Testis (tissue), 2 donors: Measurements from ENCODE around the gene SPEF2.

Source experiments
- POLR2A ChIP-seq: fragments of 450-650 bp; IDR thresholded peaks from one replicate; pipeline ENCODE4 v1.6.1; 2017; ENCODE audit warnings: antibody characterized with exemption, mild to moderate bottlenecking, moderate library complexity
- TF ChIP-seq, protein P1 (sequence below), 3 experiments: fragments of 450-650 bp in 2 of 3; fragments of 200-600 bp in 1 of 3; sonication (generic) in 1 of 3; IDR thresholded peaks; one replicate each; pipeline ENCODE4 v1.5.1; 2016 to 2019; ENCODE audit warnings: antibody characterized with exemption in 3 of 3, mild to moderate bottlenecking in 2 of 3, moderate library complexity in 1 of 3

DNA sequence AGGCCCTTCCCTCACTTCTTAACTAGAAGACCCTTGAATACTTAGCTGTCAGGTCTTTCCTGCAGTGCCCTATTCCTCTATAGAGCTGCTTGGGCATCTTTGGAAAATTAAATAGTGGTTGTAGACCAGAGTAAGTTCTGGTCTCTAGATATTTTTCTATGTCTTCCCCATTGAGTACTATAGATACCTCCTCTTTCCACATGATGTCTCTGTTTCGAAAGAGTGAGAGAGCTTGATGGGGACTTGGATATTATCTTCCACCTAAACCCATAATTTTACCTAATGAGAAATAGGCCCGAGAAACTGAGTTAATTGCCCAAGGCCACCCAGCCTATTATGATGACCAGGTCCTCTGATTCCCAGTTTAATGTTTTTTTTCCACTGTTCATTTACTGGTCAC, 40.2 kb downstream of the SPEF2 start:
- TF ChIP-seq POLR2A = no peak
- TF ChIP-seq, protein P1, sequence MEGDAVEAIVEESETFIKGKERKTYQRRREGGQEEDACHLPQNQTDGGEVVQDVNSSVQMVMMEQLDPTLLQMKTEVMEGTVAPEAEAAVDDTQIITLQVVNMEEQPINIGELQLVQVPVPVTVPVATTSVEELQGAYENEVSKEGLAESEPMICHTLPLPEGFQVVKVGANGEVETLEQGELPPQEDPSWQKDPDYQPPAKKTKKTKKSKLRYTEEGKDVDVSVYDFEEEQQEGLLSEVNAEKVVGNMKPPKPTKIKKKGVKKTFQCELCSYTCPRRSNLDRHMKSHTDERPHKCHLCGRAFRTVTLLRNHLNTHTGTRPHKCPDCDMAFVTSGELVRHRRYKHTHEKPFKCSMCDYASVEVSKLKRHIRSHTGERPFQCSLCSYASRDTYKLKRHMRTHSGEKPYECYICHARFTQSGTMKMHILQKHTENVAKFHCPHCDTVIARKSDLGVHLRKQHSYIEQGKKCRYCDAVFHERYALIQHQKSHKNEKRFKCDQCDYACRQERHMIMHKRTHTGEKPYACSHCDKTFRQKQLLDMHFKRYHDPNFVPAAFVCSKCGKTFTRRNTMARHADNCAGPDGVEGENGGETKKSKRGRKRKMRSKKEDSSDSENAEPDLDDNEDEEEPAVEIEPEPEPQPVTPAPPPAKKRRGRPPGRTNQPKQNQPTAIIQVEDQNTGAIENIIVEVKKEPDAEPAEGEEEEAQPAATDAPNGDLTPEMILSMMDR (IDR thresholded peaks at IDR 0.05) = no peak
